Muscle of leg (tissue), 11 donors: Measurements from ENCODE around the gene ADAR. TPM values are rescaled to one million over a fixed set of nuclear protein-coding genes. Genes with fewer than 3 reads are reported as not detected.
A peak's percentile ranks its signal among the peaks of the same experiment; 100 is the strongest.

Experiments
- DNase-seq: peaks from one replicate; pipeline ENCODE4 v3.0.0; 2013
- H3K27ac ChIP-seq: one replicate; pipeline ENCODE4 v1.5.1; 2013; ENCODE audit warnings: mild to moderate bottlenecking, low read length, control low read depth
- H3K27me3 ChIP-seq: one replicate; pipeline ENCODE4 v1.6.1; 2013; ENCODE audit warnings: low read length; ENCODE audit not compliant: control insufficient read depth, insufficient read depth
- H3K36me3 ChIP-seq: one replicate; pipeline ENCODE4 v1.6.1; 2013; ENCODE audit warnings: low read length; ENCODE audit not compliant: control insufficient read depth, insufficient read depth
- H3K4me1 ChIP-seq: one replicate; pipeline ENCODE4 v1.6.1; 2013; ENCODE audit warnings: low read length; ENCODE audit not compliant: control insufficient read depth, insufficient read depth
- H3K4me3 ChIP-seq: one replicate; pipeline ENCODE4 v1.5.1; 2013; ENCODE audit warnings: low read length, control low read depth
- H3K9me3 ChIP-seq: replicated peaks from 2 replicates; pipeline ENCODE4 v1.6.1; 2013; ENCODE audit warnings: low read depth, low read length; ENCODE audit not compliant: control insufficient read depth
- WGBS: methylation state at CpG from one replicate; pipeline ENCODE4 v1.1.5; 2013; ENCODE audit warnings: missing lambda C conversion rate; ENCODE audit not compliant: insufficient coverage; 5-methylcytosine and 5-hydroxymethylcytosine counted together
- polyA plus RNA-seq, 8 donors: library from polyadenylated mRNA; unstranded; fragments of 120-200 nt; gene quantifications; one replicate each; pipeline versions ENCODE4 v1.2.1 to v1.2.3, GENCODE V29; 2013; ENCODE audit warnings: inconsistent platforms in 1 of 8, low replicate concordance in 1 of 8; ENCODE audit not compliant: insufficient read length in 8 of 8, insufficient read depth in 1 of 8
- total RNA-seq: library from RNA; stranded (reverse); fragments of 120-200 nt; gene quantifications from one replicate; pipeline ENCODE4 v1.2.4, GENCODE V29; 2013

The ADAR gene
- total and polyA plus RNA-seq, 9 donors: 38.6 to 71.9 (median 52.6) TPM

DNA sequence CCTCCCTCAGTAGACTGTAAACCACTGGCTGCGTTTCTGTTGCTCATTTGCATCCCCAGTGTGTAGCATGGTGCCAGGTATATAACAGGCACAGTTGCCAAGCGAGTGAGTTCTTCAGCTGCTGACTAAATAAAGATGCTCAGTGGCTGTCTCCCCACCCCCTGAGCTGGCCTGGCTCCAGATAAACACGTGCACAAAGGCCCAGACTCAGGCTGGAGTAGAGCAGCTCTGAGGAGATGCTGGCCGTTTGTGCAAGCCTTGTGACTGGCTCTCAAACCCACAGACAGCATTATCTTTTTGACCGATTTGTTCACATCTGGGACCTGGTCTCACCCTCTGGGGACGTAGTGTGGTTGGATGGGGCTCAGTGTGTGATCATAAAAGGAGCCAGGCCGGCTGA lies 33.3 kb downstream of the ADAR start:
- Histone ChIP-seq H3K27ac (no peak overlapping the region), H3K27me3 (peaks cover 7% of the 10 kb centered on the region)
- DNase-seq: peak; percentile 77

DNA sequence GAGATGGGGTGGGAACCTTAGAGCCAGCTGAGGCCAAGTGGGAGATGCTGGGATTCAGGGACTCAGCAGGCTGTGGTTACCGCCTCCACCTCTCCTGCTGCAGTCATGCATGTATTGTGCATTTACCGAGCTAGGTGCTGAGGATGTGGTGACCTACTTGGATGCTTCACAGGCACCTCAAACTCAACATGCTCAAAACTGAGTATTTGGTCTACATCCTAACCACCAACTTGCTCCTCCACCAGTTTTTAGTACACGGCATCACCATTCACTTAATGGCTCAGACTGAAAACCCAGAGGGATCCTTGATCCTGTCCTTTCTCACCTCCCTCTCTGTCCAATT lies 34.8 kb downstream of the ADAR start:
- Histone ChIP-seq H3K27me3 (peaks cover 23% of the 10 kb centered on the region), H3K4me1 (peaks cover 42% of the 10 kb centered on the region), H3K9me3 (no peaks in the 10 kb centered on the region), H3K27ac (no peak overlapping the region), H3K4me3 (no peak overlapping the region), H3K36me3 (peaks cover 7% of the 10 kb centered on the region)
- no peak for DNase-seq
- 82% methylated on average over 2 of the region's 3 CpGs for WGBS

More for the DNA sequence above, 33.3 kb downstream of the ADAR start:
- Histone ChIP-seq H3K9me3 (no peaks in the 10 kb centered on the region), H3K36me3 (peaks cover 23% of the 10 kb centered on the region), H3K4me1 (peaks cover 55% of the 10 kb centered on the region), H3K4me3 (no peak overlapping the region)
- WGBS: 0% methylated on average over 3 of the region's 7 CpGs

DNA sequence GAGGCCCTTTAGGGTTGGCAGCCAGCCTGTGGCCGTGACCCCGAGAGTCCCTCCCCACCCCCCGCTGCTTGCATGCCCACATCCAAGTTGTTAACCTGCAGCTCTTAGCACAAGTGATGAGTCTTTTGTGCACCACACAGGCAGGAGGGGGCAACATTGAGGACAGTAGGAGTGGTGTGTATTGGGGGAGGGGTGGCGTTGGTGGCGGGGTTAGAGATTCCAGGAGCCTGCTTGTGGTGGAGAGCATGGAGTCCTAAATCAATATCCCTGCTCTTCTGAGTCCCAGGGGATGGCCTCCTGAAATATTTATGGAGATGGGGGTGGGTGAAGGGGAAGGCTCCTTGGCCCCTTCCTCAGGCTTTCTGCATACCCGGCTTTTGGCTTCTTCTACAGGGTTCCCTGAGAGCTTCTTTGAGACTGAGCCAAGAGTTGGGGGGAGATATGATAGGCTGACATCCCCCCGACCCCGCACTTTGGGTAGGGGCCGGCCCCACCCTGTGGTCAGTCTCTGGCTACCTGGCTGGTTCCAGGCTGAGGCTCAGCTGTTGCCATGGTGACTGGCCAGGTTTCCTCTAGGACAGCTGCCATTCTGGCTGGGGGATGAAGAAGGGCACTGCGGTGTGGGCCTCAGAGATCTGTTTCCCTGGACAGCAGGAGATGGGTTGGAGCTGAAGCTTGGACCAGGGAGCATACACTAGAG lies 35.4 kb downstream of the ADAR start:
- WGBS: 50% methylated on average over 5 of the region's 10 CpGs
- peaks cover 26% of the 10 kb centered on the region for H3K27me3 ChIP-seq
- peaks cover 41% of the 10 kb centered on the region for H3K4me1 ChIP-seq
- H3K9me3 ChIP-seq: no peaks in the 10 kb centered on the region
- DNase-seq: no peak
- H3K36me3 ChIP-seq: peaks cover 3% of the 10 kb centered on the region
- H3K4me3 ChIP-seq: no peak overlapping the region
- no peak overlapping the region for H3K27ac ChIP-seq

- DNase-seq: no peak
- no peaks in the 10 kb centered on the region for H3K9me3 ChIP-seq
- WGBS: 92% methylated on average over 29 of the region's 29 CpGs
- H3K27me3 ChIP-seq: peaks cover 33% of the 10 kb centered on the region
- no peak overlapping the region for H3K4me3 ChIP-seq
- no peaks in the 10 kb centered on the region for H3K36me3 ChIP-seq
- H3K27ac ChIP-seq: no peak overlapping the region
- peaks cover 36% of the 10 kb centered on the region for H3K4me1 ChIP-seq
These were observed 36.1 kb downstream of the ADAR start for GRCh38 chr1:154571964-154572288.

DNA sequence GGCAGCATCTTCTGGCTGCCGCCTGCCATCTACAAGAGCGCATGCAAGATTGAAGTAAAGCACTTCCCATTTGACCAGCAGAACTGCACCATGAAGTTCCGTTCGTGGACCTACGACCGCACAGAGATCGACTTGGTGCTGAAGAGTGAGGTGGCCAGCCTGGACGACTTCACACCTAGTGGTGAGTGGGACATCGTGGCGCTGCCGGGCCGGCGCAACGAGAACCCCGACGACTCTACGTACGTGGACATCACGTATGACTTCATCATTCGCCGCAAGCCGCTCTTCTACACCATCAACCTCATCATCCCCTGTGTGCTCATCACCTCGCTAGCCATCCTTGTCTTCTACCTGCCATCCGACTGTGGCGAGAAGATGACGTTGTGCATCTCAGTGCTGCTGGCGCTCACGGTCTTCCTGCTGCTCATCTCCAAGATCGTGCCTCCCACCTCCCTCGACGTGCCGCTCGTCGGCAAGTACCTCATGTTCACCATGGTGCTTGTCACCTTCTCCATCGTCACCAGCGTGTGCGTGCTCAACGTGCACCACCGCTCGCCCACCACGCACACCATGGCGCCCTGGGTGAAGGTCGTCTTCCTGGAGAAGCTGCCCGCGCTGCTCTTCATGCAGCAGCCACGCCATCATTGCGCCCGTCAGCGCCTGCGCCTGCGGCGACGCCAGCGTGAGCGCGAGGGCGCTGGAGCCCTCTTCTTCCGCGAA lies 36.6 kb downstream of the ADAR start:
- 94% methylated on average over 59 of the region's 59 CpGs for WGBS
- no peak overlapping the region for H3K27ac ChIP-seq
- H3K4me1 ChIP-seq: peaks cover 30% of the 10 kb centered on the region
- H3K4me3 ChIP-seq: no peak overlapping the region
- H3K27me3 ChIP-seq: peaks cover 36% of the 10 kb centered on the region
- H3K36me3 ChIP-seq: no peaks in the 10 kb centered on the region
- no peak for DNase-seq
- no peaks in the 10 kb centered on the region for H3K9me3 ChIP-seq

DNA sequence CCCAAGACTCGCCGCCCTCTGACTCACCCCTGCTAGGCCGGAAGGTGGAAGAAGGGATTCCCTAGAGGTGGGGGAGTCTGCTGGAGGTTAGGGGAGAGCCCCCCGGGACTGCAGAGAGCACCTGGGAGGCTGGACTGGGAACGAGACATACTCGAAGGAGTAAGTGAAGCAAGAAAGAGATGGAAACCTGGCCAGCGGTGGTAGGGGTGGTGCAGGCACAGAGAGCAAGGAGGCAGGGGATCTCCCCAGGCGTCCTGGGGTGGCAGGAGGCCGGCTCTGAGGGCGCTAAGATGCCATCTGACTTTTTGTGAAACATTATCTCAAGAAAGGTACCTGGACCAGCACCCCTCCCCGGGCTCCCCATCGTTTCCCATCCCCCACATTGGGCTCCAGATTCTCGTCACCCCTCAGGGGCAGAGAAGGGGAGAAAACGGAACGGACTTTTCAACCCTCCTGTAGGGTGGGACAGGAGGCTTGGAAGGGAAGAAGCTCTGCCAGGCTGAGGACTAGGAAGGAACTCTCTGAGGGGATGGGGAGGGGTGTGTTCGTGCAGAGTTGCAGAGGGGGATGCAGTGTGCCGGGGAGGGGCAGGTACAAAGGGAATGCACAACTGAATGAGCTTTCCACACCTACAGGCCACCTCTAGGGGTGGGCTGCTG lies 39.7 kb downstream of the ADAR start:
- 18% methylated on average over 5 of the region's 17 CpGs for WGBS
- no peak overlapping the region for H3K4me3 ChIP-seq
- DNase-seq: no peak
- H3K9me3 ChIP-seq: no peaks in the 10 kb centered on the region
- H3K4me1 ChIP-seq: peaks cover 8% of the 10 kb centered on the region
- no peaks in the 10 kb centered on the region for H3K36me3 ChIP-seq
- H3K27me3 ChIP-seq: peaks cover 40% of the 10 kb centered on the region
- H3K27ac ChIP-seq: no peak overlapping the region

DNA sequence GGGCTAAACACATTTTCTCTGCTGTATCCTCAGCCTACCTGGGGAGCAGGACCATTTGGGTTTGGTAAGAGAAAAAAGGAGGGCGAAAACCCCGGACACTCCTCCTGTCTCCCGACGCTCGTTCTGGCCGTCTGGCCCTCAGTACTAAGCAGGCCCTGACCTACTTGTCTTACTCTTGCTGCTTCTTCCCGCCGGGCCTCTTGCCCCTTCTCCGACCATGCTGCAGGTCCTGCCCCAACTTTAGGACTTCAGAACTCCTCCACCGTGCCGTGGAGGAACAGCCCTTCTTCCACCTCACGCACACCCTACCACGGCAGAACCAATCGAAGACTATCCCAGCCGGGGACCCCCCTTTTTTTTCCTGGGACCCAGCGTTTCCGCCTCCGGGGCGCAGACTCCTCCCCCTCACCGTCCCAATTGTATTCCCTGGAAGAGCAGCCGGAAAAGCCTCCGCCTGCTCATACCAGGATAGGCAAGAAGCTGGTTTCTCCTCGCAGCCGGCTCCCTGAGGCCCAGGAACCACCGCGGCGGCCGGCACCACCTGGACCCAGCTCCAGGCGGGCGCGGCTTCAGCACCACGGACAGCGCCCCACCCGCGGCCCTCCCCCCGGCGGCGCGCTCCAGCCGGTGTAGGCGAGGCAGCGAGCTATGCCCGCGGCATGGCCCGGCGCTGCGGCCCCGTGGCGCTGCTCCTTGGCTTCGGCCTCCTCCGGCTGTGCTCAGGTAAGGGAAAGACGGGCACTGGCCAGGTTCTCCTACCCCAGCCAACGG lies 40.4 kb downstream of the ADAR start, which contains the start of gene CHRNB2:
CHRNB2 (plus strand) TSS at position 393 of the 771 bp plus-strand sequence; CDS start at position 660, 267 bp downstream.
- H3K27me3 ChIP-seq: peaks cover 40% of the 10 kb centered on the region
- DNase-seq: peak; percentile 63
- peaks cover 8% of the 10 kb centered on the region for H3K4me1 ChIP-seq
- no peak within 1 kb of the TSS for H3K4me3 ChIP-seq
- H3K9me3 ChIP-seq: no peaks in the 10 kb centered on the region
- no peaks in the 10 kb centered on the region for H3K36me3 ChIP-seq
- WGBS: under 1% methylated on average over 40 of the region's 53 CpGs
- no peak within 1 kb of the TSS for H3K27ac ChIP-seq

- no peak for DNase-seq
- 100% methylated on average over 4 of the region's 6 CpGs for WGBS
These were observed 42.1 kb downstream of the ADAR start for GRCh38 chr1:154565876-154566275.

DNA sequence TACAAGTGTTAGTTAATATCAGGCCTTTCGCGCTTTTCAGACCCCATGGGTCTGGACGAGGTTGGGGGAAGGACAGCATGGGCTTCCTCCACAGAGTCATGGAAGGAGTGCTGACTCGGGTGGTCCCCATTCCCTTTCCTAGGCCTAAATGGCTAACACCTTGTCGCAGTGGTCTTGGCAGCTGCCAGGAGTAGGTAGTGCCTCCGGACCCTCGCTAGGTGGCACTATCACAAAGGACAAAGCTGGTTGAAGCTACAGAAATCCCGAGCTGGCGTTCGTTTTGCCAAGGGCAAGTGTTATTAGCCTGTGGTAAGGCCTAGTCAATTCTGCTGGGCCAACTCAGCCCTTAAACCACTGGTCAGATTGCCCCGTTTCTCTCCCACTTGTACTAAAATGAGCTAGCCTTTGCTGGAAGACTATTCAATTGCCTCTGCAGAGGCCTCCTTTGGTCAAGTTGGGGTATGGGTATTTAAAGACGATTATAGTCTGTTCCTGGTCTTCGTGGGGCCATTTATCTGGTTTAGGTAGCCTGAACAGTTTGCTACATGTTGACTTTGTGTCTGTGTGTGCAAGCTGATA lies 48.4 kb downstream of the ADAR start:
- Histone ChIP-seq H3K36me3 (peaks cover 13% of the 10 kb centered on the region), H3K27ac (peak overlapping the region; percentile 93), H3K4me1 (peaks cover 32% of the 10 kb centered on the region), H3K27me3 (no peaks in the 10 kb centered on the region), H3K9me3 (no peaks in the 10 kb centered on the region), H3K4me3 (peak overlapping the region; percentile 80)
- 7% methylated on average over 11 of the region's 13 CpGs for WGBS
- DNase-seq: peak; percentile 95

More at GRCh38 chr1:154565876-154566275, 42.1 kb downstream of the ADAR start:
- Histone ChIP-seq H3K27ac (no peak overlapping the region), H3K36me3 (no peaks in the 10 kb centered on the region), H3K4me3 (no peak overlapping the region), H3K9me3 (no peaks in the 10 kb centered on the region), H3K4me1 (peaks cover 8% of the 10 kb centered on the region), H3K27me3 (peaks cover 38% of the 10 kb centered on the region)
